HG03354 (cell line): ENCODE results near the gene SDK1.
"Not testable (repeated sequence)": the region's sequence is repeated elsewhere in the genome, so short reads cannot be mapped to it uniquely, and the experiment has no call there.

ENCODE experiments used
- ATAC-seq: cut with Tn5 transposase; IDR thresholded peaks from one replicate; pipeline ENCODE4 v1.9.1; 2021; ENCODE audit warnings: mild to moderate bottlenecking; ENCODE audit not compliant: unreplicated experiment, poor library complexity, severe bottlenecking

Gene SDK1

DNA sequence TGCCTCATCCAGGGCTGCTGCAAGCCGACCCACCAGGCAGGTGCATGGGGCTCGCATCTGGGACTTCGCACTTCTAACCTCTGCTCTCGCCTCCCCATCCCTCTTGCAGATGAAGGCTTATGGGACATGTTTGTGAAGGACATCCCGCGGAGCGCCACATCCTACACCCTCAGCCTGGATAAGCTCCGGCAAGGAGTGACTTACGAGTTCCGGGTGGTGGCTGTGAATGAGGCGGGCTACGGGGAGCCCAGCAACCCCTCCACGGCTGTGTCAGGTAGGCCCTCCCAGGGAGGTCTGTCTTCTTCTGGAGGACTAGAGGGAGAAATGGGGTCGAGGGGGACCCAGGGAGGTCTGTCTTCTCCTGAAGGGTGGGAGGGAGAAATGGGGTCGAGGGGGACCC lies 932.1 kb downstream of the SDK1 start:
- ATAC-seq: no peak

DNA sequence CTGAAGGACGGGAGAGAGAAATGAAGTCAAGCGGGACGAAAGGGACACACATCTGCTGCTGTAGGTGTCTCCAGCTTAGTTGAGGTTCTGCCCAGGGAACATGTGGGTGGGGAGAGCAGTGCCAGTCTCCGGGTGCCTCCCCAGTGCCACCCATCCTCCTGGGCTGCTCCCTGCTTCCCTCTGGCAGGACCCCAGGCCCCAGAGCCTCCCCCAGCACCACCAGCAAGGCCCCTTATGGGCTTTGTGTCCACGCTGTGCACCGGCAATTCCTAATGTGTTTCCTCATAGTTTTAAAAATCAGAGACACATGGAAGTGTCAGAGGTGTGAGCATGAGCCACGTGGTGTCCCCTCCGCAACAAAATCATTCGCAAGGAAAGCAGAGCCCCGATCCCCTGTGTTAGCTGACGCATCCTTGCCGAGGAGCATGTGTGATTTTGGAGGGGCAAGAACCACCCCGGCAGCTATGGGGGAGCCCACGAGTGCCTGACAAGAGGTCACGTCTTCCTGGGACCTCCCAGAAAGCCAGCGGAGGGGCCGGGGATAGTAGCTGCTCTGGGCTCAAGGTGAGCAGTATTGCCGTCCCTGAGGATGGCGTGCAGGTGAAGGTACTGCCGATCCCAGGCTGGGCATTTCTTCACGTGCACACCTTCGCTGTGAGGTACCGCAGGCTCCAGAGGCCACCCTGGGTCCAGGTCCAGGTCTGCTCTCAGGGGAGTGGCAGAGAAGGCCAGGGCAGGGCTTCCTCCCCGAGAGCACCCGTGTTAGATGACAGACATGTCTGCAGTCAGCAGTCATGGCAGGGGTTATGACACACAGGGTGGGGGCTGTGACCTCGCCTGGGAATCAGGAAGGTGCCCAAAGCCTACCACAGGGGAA lies 932.8 kb downstream of the SDK1 start:
- ATAC-seq: no peak

DNA sequence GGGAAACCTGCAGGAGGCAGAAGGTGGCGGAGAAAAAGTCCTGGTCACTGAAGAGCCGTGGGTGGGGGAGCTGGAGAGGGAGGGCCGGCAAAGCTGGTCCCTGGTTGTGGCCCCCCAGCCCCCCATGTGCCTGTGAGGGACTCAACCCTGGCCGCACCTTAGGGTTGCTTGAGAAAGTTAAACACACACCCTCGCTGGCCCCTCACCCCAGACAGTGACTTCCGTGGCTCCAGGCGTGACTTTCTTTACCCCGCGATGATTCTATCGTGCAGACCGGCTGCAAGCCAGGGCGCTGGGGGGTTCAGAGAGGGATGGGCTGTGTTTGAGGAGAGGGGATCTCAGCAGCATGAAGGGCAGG lies 933.4 kb downstream of the SDK1 start:
- no peak for ATAC-seq

DNA sequence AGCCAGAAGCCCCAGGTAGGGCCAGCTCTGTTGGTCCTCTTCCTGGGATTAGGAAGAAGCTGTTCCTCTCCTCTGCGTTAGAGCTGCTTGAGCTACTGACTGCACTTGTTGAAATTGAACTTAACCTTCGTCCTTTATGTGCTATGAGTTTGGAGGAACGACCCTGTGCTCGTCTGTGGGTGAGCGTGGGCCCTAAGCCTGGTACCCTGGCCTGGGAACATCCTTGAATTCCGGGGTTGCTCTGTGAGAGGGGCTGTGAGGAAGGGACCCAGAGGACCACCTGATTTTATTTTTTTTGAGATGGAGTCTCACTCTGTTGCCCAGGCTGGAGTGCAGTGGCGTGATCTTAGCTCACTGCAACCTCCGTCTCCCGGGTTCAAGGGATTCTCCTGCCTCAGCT lies 933.8 kb downstream of the SDK1 start:
- no peak for ATAC-seq

- no peak for ATAC-seq
These were observed 934.5 kb downstream of the SDK1 start for GRCh38 chr7:4235596-4235995.

GRCh38 chr7:4236389-4236788 lies 935.3 kb downstream of the SDK1 start:
- ATAC-seq: no peak

DNA sequence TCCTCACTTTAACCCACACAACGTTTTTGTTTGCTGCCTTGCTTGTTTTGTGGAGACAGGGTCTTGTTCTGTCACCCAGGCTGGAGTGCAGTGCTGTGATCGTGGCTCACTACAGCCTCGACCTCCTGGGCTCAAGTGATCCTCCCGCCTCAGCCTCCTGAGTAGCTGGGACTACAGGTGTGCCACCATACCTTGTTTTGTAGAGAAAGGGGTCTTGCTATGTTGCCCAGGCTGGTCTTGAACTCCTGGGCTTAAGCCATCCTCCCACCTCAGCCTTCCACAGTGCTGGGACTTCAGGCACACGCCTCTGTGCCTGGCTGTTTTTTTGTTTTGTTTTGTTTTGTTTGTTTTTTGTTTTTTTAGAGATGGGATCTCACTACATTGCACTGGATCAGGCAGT lies 935.8 kb downstream of the SDK1 start:
- ATAC-seq: not testable (repeated sequence)

DNA sequence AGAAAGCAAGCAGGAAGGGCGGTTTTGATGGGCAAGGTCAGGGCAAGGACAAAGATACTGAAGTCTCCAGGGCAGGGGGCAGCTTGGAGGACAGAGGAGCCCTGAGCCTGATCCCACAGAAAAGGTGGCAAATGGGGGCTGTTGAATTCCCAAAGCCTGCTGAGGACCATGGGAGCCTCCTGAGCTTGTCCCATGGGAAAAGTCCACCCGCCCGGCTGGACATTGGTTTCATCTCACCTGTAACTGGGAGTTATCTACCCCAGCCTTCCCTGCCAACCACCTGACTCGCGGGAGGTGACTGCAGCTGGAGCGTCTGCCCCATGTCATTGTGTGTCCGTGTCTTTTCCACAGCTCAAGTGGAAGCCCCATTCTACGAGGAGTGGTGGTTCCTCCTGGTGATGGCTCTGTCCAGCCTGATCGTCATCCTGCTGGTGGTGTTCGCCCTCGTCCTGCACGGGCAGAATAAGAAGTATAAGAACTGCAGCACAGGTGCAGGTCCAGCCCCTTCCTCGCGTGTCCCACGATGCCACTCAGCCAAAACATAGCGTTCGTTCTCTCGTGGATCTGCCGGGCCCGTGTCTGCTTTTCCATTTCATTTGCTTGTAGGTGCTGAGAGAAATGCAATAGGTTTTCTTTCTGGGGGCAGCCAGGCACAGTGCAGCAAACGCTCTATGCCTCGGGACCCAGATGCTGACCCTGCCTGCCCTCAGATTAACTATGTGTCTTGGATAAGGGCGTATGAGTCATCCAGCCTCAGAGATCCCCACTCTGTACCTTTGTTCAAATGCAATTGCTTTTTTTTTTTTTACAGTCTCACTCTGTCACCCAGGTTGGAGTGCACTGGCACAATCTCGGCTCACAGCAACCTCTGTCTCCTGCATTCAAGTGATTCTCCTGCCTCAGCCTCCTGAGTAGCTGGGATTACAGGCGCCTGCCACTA lies 936.5 kb downstream of the SDK1 start:
- no peak for ATAC-seq

GRCh38 chr7:4238861-4239260 lies 937.8 kb downstream of the SDK1 start:
- no peak for ATAC-seq

DNA sequence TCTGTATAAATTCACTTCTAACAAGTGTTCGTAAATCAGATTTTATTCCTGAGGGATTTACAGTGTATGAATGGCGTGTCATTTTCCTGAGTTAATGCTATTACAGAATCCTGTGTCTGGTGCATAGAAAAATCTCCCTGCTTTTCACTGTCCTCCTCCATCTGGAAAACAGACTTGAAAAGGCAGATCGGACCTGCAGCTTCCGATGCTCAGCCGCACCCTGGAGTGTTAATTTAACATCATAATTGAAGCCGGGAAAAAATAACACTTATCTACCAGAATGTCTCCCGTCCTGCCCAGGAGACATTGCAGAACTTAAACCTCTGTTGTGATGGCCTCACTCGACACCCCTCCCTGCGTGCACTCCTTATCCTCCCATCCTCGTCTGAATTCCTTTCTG lies 939.0 kb downstream of the SDK1 start:
- no peak for ATAC-seq

DNA sequence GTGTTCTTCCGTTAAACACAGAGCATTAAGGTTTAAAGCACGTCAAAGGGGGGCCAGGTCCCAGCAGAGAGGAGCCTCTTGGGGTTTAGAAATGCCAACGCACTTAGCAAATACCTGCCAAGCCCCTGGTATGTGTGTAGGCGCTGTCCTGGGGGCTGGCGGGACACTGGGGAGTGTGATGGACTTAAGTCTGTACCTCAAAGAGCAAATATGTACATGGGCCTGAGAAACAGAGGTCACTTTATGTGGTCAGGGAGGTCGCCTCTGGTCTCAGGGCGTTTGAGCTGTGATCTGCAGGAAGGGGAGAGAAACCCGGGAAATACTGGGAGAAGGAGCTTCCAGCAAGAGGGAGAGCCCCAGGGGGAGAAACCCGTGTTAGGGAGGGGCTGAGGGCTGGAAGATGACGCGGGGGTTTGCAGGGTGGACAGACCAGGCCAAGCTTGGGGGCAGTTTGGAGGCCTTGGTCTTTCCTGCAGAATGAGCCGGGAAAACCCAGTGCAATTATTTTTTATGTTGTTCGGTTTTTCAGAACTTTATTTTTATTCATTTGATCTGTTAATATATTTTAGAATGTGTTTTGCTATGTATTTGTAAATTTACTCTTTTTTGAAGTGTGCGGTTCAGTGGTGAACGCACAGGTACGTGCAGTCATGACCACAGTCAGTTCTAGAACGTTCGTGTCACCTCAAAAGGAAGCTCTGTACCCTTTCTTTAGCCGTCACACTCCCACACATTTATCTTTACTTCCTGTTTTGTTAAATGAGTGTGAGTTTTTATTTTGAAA lies 939.7 kb downstream of the SDK1 start:
- no peak for ATAC-seq

GRCh38 chr7:4241304-4241612 lies 940.2 kb downstream of the SDK1 start:
- no peak for ATAC-seq

GRCh38 chr7:4241791-4242190 lies 940.7 kb downstream of the SDK1 start:
- ATAC-seq: no peak

- ATAC-seq: no peak
These were observed 941.7 kb downstream of the SDK1 start for GRCh38 chr7:4242706-4243105.

DNA sequence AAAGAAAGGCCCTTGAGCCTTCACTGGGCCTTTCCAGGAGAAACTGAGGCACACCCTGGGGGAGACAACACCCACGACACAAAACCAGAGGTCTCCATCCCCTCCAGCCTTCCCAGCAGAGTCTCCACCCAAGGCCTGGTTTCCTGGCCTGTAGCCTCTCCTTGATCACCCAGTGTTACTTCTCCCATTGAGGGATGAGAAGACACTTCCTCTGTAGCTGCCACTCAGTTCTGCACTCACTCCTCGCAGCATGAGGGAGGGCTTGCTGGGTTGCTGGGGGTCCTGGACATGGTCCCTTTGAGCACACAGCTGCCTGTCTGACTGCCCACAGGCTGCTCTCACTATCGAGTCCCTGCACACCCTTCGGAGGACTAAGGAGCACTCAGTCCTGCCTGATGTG lies 943.0 kb downstream of the SDK1 start:
- ATAC-seq: no peak

- no peak for ATAC-seq
These were observed 943.6 kb downstream of the SDK1 start for GRCh38 chr7:4244635-4245034.

GRCh38 chr7:4245135-4245865 lies 944.2 kb downstream of the SDK1 start:
- ATAC-seq: no peak

DNA sequence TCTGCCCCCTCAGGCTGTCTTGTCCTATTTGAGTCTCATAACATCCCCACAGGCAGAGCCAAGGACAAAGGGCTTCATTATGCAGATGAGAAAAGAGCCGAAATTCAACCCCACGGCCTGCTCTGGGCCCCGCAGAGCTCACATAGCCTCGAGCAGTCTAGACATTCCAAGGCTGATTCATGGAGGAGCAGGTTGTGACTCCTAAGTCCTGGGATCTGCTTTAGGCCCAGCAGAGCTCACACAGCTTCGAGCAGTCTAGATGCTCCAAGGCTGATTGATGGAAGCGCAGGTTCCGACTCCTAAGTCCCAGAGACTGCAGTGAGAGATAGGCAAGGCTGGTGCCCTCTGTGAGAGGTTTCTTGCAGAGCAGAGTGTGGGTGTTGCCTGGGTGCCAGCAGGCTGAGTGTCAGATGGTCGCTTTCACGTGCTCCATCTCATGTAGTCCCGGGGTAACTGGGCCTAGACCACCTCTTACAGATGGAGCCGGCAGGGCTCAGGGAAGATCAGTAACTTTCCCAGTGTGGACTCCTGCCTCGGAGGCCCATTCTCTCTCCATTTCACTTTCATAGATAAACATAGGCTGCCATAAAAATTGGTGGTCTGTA lies 944.9 kb downstream of the SDK1 start:
- no peak for ATAC-seq

DNA sequence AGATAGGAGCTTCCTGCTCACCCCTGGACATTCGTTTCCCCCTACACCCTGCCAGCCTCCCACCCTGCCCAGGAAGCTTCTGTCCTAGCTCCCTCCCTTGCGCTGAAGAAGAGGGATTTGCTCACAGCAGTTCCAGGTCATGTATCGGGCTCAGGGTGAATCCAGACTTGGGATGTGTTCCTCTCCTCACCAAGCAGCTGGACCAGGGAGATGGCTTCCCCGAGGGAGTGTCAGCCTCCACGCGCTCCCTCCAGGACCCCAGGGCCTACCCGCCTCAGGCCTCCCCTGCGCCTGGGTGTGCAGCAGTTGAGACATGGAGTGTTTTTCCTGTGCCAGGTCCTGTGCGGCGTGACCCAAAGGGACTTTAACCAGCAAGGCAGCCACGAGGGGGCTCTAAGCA lies 945.5 kb downstream of the SDK1 start:
- no peak for ATAC-seq
